SU-DHL-6 (cell line): ENCODE data around the gene PSMC6.
A peak's percentile ranks its signal among the peaks of the same experiment; 100 is the strongest.

Experiments
- H2AFZ ChIP-seq: fragments of 200-600 bp; sonication (generic); 2 replicates; pipeline ENCODE4 v1.6.1; 2014; ENCODE audit warnings: low read depth, mild to moderate bottlenecking, moderate library complexity, mixed read lengths, antibody characterized with exemption, low read length; ENCODE audit not compliant: severe bottlenecking
- H3F3A ChIP-seq: fragments of 200-600 bp; shearing (Covaris generic); 2 replicates; pipeline ENCODE4 v1.6.0; 2016; ENCODE audit warnings: antibody characterized with exemption, mild to moderate bottlenecking; ENCODE audit not compliant: insufficient read depth
- H3K27ac ChIP-seq: fragments of 200-600 bp; sonication (generic); 2 replicates; pipeline ENCODE4 v1.5.1; 2016; ENCODE audit warnings: low read depth, mild to moderate bottlenecking, low read length, moderate library complexity, mixed read lengths
- H3K27me3 ChIP-seq: fragments of 200-600 bp; sonication (generic), shearing (Covaris generic); 2 replicates; pipeline ENCODE4 v1.6.0; 2014; ENCODE audit warnings: mild to moderate bottlenecking, low read length
- H3K36me3 ChIP-seq: fragments of 200-600 bp; sonication (generic); 2 replicates; pipeline ENCODE4 v1.6.1; 2014; ENCODE audit warnings: mild to moderate bottlenecking, low read length, mixed read lengths
- H3K4me2 ChIP-seq: fragments of 300-600, 200-600 bp; shearing (Covaris generic), sonication (generic); 2 replicates; pipeline ENCODE4 v1.6.0; 2014; ENCODE audit warnings: low read length, low read depth, mild to moderate bottlenecking; ENCODE audit not compliant: poor library complexity, severe bottlenecking
- H3K4me3 ChIP-seq: fragments of 200-600 bp; sonication (generic); 2 replicates; pipeline ENCODE4 v1.5.1; 2014; ENCODE audit warnings: antibody characterized with exemption, low read length, mild to moderate bottlenecking, mixed read lengths; ENCODE audit not compliant: insufficient read depth, poor library complexity, severe bottlenecking
- H3K79me2 ChIP-seq: fragments of 200-600 bp; sonication (generic); 2 replicates; pipeline ENCODE4 v1.6.1; 2014; ENCODE audit warnings: mild to moderate bottlenecking, low read length, moderate library complexity; ENCODE audit not compliant: insufficient read depth
- H3K9ac ChIP-seq: fragments of 200-600 bp; sonication (generic); 2 replicates; pipeline ENCODE4 v1.7.0; 2014; ENCODE audit warnings: mild to moderate bottlenecking, low read length
- H3K9me2 ChIP-seq: fragments of 200-600 bp; sonication (generic); replicated peaks from 2 replicates; pipeline ENCODE4 v1.6.1; 2014; ENCODE audit warnings: low read length; ENCODE audit not compliant: insufficient read depth
- H3K9me3 ChIP-seq: fragments of 200-600 bp; sonication (generic); 2 replicates; pipeline ENCODE4 v1.6.1; 2014; ENCODE audit warnings: low read length, mixed read lengths; ENCODE audit not compliant: insufficient read depth
- H4K20me1 ChIP-seq: fragments of 200-600 bp; sonication (generic); 2 replicates; pipeline ENCODE4 v1.6.1; 2014; ENCODE audit warnings: low read depth, mild to moderate bottlenecking, antibody characterized with exemption, low read length, moderate library complexity, mixed read lengths
- CTCF ChIP-seq: fragments of 200-600 bp; sonication (generic); IDR thresholded peaks from one replicate; pipeline ENCODE4 v1.5.1; 2017; ENCODE audit warnings: antibody characterized with exemption, mild to moderate bottlenecking, low read length, moderate library complexity; ENCODE audit not compliant: insufficient read depth, poor library complexity, severe bottlenecking
- EZH2phosphoT487 ChIP-seq: fragments of 200-600 bp; sonication (generic), shearing (Covaris generic); conservative IDR thresholded peaks from 2 replicates; pipeline ENCODE4 v1.6.1; 2018; ENCODE audit warnings: mild to moderate bottlenecking, antibody characterized with exemption, low read length, moderate library complexity, mixed read lengths

PSMC6 gene

GRCh38 chr14:52706724-52707706 lies at the start of gene PSMC6:
TSS of gene PSMC6 (plus strand) at chr14:52707200. CDS start at chr14:52707220, 20 bp downstream.
- H3K9me2 ChIP-seq, result no peaks in the 10 kb centered on the region
- H3K4me2 ChIP-seq, result peak within 1 kb of the TSS; percentile 94
- peak within 1 kb of the TSS; percentile 86 for H2AFZ ChIP-seq
- peak within 1 kb of the TSS; percentile 93 for H3K4me3 ChIP-seq
- H3F3A ChIP-seq, result no peaks in the 10 kb centered on the region
- TF ChIP-seq CTCF, result no peak
- H3K79me2 ChIP-seq, result peaks cover 30% of the 10 kb centered on the region
- no peaks in the 10 kb centered on the region for H3K9me3 ChIP-seq
- H3K36me3 ChIP-seq, result peaks cover 31% of the 10 kb centered on the region
- peak within 1 kb of the TSS; percentile 56 for H3K27ac ChIP-seq
- peak within 1 kb of the TSS; percentile 92 for H3K9ac ChIP-seq
- no peaks in the 10 kb centered on the region for H3K27me3 ChIP-seq
- no peaks in the 10 kb centered on the region for H4K20me1 ChIP-seq

GRCh38 chr14:52660325-52660724 lies 46.7 kb upstream of the PSMC6 start:
- no peak overlapping the region for H3K4me3 ChIP-seq
- H2AFZ ChIP-seq, result no peak overlapping the region
- no peaks in the 10 kb centered on the region for H3K27me3 ChIP-seq
- no peaks in the 10 kb centered on the region for H3K79me2 ChIP-seq
- H3K36me3 ChIP-seq, result peaks cover 19% of the 10 kb centered on the region; the same call in 1 of the 2 replicates
- no peaks in the 10 kb centered on the region for H3F3A ChIP-seq
- no peak for TF ChIP-seq EZH2phosphoT487
- TF ChIP-seq CTCF, result no peak
- no peaks in the 10 kb centered on the region for H4K20me1 ChIP-seq
- no peak overlapping the region for H3K4me2 ChIP-seq
- H3K9me3 ChIP-seq, result no peaks in the 10 kb centered on the region
- H3K27ac ChIP-seq, result no peak overlapping the region
- no peak overlapping the region for H3K9ac ChIP-seq
- H3K9me2 ChIP-seq, result no peaks in the 10 kb centered on the region

GRCh38 chr14:52660832-52661231 lies 46.2 kb upstream of the PSMC6 start:
- no peaks in the 10 kb centered on the region for H3F3A ChIP-seq
- no peaks in the 10 kb centered on the region for H3K27me3 ChIP-seq
- peaks cover 20% of the 10 kb centered on the region; the same call in 1 of the 2 replicates for H3K36me3 ChIP-seq
- no peaks in the 10 kb centered on the region for H3K79me2 ChIP-seq
- H3K27ac ChIP-seq, result no peak overlapping the region
- no peak overlapping the region for H2AFZ ChIP-seq
- no peak for TF ChIP-seq CTCF
- no peak for TF ChIP-seq EZH2phosphoT487
- H3K4me2 ChIP-seq, result no peak overlapping the region
- no peaks in the 10 kb centered on the region for H3K9me3 ChIP-seq
- H3K9ac ChIP-seq, result no peak overlapping the region
- H4K20me1 ChIP-seq, result no peaks in the 10 kb centered on the region
- no peaks in the 10 kb centered on the region for H3K9me2 ChIP-seq
- H3K4me3 ChIP-seq, result no peak overlapping the region
